RCC 7860 (cell line): ENCODE results near the gene ELP5.

Experiments used
- DNase-seq: peaks from one replicate; pipeline ENCODE4 v3.0.0-alpha.2; 2015; ENCODE audit warnings: low spot score
- FAIRE-seq: peaks from 2 replicates; lab custom pipeline; 2012; peaks lifted over from hg19 to GRCh38; lab: Jason Lieb, UNC

Gene ELP5

DNA sequence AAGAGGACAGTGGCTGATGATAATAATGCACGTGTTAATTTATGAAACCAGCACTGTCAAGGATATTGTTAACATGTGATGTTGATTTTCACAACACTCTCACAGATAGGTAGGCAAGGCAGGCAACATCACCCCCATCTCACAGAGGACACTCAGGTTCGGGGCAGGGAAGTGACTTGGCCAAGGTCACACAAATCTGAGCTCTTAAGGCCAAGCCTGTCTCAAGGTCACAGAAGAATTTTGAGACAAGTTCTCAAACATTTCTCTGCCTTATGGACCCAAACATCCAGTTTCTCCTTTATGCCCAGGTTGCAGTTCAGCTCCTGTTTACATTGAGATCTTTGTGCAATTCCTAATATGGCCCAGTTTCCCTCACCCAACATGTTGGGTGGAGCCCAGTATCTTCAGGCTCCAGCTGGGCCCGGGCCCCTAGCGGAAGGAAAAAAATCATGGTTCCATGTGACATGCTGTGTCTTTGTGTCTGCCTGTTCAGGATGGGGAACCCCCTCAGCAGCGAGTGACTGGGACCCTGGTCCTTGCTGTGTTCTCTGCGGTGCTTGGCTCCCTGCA is 30.8 kb downstream of the ELP5 start:
- FAIRE-seq: no peak
- DNase-seq: no peak

DNA sequence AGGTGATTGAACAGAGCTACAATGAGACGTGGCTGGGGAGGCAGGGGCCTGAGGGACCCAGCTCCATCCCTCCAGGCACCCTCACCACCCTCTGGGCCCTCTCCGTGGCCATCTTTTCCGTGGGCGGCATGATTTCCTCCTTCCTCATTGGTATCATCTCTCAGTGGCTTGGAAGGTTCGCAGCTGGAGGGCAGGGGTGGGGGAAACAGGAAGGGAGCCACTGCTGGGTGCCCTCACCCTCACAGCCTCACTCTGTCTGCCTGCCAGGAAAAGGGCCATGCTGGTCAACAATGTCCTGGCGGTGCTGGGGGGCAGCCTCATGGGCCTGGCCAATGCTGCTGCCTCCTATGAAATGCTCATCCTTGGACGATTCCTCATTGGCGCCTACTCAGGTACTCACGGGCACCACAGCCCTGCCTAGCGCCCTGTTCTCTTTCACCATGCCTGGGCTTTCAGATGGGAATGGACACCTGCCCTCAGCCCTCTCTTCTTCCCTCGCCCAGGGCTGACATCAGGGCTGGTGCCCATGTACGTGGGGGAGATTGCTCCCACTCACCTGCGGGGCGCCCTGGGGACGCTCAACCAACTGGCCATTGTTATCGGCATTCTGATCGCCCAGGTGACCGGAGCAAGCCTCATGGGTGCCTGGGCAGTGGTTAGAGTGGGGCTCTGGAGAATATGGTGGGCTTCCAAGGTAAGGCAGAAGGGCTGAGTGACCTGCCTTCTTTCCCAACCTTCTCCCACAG is 31.6 kb downstream of the ELP5 start:
- FAIRE-seq (no peak), DNase-seq (no peak)

DNA sequence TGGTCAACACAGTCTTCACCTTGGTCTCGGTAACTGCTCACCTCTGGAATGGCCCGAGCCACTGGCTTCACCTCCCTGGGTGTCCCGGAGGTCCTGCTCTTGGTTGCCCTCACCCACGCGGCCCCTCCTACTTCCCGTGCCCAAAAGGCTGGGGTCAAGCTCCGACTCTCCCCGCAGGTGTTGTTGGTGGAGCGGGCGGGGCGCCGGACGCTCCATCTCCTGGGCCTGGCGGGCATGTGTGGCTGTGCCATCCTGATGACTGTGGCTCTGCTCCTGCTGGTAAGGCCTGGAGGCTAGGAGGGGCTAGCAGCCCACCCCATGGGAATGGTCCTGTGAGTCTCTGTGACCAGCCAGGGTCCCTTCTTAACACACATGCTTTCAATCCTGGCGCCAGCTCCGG is 32.9 kb downstream of the ELP5 start:
- FAIRE-seq (no peak), DNase-seq (no peak)

DNA sequence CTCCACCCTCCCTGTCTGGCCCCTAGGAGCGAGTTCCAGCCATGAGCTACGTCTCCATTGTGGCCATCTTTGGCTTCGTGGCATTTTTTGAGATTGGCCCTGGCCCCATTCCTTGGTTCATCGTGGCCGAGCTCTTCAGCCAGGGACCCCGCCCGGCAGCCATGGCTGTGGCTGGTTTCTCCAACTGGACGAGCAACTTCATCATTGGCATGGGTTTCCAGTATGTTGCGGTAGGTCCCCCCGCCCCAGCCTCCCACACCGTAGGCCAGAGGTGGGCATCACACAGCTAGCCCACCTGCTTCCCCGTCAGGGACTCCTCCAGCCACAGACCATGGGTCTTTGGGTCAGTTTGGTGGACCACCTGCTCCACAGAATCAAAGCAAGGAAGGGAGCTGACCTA is 33.7 kb downstream of the ELP5 start:
- DNase-seq: no peak
- FAIRE-seq: no peak

DNA sequence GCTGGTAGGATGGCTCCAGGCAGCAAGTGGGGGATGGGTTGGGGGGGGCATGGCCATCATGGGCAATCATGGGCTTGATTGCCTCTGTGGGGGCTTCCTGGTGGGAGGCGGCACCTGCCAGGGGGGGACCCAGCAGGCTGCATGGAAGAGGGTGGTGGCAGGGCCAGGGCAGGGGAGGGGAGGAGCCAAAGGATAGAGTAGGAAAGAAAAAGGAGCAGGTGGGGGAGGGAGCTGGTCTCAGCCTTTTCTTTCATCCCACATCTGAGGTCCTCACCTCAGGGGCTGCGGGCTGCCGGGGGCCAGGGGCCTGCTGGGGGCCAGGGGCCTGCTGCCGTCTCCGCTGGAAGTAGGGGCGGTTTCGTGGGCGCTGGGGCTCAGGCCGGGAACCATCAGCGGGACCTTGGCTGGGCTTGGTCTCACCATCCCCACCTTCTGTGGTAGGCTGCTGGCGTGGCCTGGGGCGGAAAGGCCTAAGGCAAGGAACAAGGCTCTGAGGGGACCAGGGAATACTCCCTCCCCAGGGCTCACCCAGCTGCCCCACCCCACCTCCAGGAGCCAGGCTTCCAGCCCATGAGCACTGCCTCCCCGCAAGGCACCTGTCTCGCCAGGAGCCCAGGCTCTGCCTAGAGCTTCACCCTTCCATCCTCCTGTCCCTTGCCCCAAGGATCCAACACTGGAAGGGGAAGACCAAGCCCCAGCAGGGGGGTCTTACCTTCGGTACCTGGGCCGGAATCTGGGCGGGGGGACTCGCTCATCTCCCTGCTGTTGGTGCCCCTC is 37.4 kb downstream of the ELP5 start:
- DNase-seq (no peak), FAIRE-seq (no peak)

DNA sequence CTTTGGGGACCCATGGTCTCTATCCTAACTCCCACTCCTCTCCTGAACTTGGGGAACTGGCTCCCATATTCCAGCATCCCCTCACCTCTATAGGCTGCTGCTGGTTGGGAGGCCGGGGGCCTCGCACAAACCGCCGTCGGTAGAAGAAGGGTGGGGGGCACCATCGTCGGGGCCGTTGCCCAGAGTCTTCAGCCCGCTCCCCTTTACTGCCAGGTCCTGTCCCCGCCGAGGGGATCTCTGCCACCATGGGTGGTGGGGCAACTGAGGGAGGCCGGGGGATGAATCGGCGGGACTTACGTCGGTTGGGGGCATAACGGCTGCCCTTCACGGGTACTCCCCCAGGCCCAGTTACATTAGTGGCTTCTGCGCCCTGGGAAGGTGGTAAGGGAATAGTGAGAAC is 38.2 kb downstream of the ELP5 start:
- FAIRE-seq (no peak), DNase-seq (no peak)

DNA sequence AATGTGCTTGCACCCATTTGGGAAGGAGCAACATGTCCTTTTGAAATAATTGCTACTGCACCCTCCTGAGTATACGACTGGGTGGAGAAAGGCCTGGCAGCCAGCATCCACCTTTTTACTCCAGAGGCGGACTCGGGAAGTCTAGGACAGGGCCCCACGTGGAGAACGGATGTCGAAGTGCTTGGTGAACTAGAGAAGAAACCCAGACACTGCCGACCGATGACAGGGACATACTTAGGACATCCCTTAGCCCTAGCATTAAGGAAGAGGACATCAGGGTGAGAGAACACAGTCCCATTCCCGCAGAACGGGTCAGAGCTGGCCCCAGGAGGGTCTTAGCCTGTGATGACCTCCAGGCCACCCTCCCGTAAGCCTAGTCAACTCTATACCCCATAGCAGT is 38.7 kb downstream of the ELP5 start:
- FAIRE-seq: no peak
- no peak for DNase-seq

DNA sequence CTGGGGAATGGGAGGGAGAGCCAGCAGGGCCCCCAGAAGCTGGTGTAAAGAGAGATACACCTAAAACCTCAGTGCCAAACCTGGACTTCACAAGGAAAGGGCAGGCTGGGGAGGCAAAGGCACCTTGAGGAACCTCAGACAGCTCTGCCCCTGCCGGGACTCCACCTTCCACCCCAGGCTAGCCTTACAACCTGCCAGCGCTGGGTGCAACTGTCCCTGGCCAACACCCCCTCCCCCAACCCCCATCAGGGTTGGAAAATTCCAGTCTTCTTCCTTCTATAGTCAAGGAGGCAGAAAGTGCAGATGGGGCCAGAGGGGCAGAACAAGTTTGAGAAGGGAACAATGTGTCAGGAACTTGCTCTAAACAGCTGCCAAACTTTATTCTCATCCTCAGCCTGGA is 40.2 kb downstream of the ELP5 start:
- no peak for DNase-seq
- FAIRE-seq: no peak

DNA sequence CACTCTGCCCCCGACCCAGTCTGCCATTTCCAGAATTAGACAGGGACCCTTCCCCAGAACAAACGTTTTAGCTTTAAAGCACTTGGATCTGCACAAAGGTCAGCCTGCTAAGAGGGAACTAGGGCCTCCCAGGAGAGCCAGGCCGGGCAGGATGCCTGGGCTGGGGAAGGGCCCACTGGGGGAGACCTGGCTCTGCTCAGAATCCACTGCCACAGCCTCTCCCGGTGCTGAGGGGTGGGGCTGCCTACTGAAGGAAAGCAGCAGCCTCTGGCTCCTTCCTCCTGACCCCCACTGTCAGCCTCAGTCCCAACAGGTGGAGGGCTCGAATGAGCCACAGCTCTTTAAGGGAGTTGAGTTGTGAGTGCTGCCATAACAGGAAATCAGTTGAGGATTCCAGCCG is 40.7 kb downstream of the ELP5 start:
- FAIRE-seq: no peak
- DNase-seq: no peak

DNA sequence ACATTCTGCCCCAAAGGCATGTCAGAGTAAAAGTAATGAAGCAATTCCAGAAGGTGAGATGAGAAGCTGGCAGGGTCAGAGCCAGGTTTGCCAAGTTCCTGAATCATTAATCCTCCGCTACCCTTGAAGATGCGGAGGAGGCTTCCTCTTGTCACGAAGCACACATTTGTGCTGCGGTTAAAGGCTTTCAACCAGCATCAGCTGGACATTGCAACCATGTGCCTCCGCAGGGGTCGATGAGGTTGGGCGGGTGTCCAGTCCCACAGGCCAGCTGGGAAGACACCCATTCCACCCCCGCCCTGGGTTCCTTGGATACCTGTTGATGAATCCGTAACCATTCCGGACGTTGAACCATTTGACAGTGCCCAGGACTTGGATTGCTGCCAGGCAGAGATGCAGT is 41.1 kb downstream of the ELP5 start:
- FAIRE-seq (peak; percentile 88), DNase-seq (peak; percentile 74)

DNA sequence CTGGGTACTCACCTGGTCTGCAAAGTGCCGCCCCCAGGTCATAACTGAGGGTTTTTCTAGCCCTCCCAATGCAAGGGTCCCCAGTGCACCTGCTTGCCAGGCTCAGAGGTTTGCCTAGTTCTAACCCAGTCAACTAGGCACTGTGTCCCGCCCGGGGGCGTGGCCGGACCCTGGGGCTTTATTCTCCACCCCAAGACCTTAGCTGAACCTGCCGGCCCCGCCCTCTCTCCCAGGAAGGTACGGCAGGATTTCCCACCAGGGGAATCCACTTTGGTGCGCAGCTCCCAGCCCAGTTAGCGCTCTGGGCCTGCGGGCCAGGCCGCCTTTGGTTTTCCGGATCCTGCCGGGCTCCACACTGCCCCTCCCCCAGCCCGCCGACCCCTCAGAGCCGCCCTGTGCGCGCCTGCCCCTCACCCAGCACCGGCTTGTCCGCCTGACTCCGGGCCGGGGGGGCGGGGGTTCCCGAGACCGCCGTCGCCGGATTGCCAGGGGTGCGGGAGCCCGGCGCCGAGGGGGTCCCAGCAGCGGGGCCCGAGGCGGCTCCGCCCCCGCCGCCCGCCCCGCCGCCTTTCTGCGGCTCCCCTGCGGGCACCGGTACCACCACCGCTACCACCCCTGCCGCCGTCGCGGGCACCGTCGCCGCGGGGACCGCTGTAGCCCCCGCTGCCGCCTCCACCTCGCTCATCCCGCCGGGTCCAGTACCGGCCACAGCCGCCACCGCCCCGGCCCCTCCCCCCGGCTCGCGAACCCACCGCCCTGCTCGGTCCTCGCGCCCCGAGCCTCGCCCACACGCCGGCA is 42.0 kb downstream of the ELP5 start:
- DNase-seq (no peak), FAIRE-seq (no peak)

DNA sequence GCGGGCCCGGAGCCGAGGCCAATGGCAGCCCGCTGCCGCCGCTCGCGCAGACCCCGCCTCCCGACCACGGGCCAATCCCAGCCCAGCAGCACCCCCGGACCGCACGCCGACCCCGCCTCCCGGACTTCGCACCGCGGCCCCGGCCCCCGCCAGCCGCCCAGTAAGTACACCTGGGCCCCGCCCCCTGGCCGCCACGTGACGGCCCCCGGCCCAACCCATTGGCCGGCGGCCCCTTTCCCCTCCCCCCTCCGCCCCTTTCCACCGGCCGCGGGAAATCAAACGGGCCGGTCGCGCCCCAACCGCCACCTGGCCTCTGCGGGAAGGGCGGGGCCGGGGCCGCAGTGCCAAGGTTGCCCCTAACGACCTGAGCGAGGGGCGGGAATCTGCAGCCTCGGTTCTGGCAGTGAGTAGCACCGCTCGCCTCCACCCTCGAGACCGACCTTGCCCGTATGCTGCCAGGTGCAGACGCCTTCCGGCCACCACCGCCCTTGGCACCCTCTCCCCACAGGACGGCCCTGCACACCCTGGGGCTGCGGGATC is 42.7 kb downstream of the ELP5 start, which contains the start of gene YBX2:
Gene YBX2, minus strand, starts transcription at position 26 of the 540 bp plus-strand sequence. CDS start 139 bp downstream, outside the sequence.
- DNase-seq (no peak), FAIRE-seq (no peak)

DNA sequence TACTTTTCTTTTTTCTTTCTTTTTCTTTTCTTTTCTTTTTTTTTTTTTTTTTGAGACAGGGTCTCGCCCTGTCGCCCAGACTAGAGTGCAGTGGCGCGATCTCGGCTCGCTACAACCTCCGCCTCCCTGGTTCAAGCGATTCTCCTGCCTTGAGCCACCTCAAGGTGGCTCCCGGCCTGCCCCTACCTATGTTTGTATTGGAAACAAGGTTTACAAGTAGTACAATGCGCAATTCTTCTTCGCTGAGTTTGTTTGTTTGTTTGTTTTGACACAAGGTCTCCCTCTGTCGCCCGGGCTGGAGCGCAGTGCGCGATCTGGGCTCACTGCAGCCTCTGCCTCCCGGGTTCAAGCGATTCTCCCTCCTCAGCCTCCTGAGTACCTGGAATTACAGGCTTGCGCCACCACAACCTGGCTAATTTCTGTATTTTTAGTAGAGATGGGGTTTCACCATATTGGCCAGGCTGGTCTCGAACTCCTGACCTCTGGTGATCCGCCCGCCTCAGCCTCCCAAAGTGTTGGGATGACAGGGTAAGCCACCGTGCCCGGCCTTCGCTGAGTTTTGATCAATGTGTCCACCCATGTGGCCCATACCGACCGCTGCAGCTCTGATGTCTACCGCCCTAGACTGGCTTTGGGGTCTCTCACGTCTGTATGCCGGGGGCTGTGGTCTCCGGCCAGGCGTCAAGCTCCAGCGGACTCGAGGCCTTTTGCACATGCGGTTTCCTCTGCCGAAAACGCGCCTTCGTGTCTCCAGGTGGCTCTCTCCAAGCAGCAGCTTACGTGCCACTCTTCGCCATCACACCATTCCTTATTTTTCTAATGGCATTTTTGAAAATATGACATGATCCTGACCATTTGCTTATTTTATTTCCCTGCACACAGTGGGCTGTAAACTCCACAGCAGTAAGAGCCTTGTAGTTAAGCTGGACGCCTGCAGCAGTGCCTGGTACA is 43.5 kb downstream of the ELP5 start:
- DNase-seq (no peak), FAIRE-seq (no peak)

DNA sequence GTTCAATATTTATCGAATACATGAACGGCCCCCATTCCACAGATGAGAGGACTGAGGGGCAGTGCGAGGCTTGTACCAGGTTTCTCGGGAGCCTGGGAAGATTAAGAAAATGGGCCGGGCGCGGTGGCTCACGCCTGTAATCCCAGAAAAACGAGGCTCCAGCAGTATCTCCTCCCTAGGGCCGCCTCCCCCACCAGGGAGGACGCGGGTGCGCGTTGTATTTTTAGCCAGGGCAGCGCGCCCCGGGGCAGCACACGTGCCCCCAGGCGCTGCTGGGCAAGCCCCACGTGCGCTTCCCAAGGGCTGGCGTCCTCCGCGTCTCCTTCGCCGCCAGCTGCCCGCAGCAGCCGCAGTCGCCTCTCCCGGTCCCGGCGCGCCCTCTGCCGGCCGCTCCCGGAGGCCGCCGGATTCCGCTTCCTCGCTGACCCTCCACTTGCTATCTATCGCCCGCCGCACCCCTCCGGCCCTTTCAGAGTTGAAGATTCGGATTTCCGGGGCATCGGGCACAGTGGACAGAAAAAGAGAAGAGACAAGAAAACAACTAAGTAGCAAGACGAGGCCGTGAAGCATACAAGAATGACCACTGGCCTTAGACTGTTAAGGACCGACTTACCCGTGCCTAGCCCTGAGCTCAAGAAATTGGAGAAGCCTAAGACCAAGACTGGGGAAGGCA is 44.3 kb downstream of the ELP5 start:
- DNase-seq (peak; percentile 41), FAIRE-seq (no peak)

DNA sequence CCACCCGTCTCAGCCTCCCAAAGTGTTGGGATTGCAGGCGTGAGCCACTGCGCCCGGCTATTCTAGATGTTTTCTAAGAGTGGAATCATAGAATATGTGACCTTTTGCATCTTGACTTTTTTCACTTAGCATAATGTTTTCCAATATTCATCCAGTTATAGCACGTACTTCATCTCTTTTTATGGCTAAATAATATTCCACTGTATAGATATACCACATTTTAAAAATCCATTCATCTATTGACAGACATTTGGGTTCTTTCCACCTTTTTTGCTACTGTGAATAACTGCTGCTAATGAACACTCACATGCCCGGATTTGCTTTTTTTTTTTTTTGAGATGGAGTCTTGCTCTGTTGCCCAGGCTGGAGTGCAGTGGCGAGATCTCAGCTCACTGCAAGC is 52.2 kb downstream of the ELP5 start:
- no peak for DNase-seq
- FAIRE-seq: no peak

DNA sequence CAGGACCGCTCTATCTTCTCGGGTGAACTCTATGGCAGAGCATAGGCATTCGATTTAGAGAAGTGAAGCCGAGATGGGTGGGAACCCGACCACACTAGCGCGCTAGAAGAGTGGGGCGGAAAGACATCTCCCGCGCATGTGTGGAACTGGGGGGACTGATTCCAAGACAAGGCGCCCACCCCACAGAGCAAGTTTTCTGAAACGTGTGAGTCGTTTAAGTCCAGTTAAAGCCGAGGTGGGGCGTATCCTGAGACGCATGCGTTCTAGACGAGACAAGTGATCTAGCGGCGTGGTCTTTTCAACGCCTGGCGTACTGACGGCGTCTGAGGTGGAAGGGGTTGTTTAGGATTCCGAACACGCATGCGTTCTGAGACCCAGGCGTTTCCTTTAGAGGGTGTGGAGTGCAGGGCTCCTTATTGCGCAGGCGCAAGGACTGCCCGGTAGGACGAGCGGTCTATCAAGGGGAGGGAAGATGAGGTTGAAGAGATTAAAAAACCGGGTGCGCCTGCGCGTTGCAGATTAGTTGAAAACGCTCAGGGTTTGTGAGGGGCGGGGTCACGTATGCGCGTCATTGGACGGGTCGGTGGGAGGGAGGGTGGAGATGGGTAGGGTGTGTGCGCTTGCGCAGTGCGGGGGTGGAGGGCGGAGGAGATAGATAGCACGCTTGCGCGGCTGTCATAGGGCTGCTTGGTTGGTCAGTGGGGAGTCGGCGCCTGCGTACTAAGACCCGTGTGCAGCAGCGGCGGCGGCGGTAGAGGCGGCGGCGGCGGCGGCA is 55.1 kb downstream of the ELP5 start, which contains the start of gene EIF5A:
Gene EIF5A, plus strand, starts transcription at position 718 of the 775 bp plus-strand sequence. CDS start 2,008 bp downstream, outside the sequence.
- DNase-seq (peak; percentile 99), FAIRE-seq (peak; percentile 90)

DNA sequence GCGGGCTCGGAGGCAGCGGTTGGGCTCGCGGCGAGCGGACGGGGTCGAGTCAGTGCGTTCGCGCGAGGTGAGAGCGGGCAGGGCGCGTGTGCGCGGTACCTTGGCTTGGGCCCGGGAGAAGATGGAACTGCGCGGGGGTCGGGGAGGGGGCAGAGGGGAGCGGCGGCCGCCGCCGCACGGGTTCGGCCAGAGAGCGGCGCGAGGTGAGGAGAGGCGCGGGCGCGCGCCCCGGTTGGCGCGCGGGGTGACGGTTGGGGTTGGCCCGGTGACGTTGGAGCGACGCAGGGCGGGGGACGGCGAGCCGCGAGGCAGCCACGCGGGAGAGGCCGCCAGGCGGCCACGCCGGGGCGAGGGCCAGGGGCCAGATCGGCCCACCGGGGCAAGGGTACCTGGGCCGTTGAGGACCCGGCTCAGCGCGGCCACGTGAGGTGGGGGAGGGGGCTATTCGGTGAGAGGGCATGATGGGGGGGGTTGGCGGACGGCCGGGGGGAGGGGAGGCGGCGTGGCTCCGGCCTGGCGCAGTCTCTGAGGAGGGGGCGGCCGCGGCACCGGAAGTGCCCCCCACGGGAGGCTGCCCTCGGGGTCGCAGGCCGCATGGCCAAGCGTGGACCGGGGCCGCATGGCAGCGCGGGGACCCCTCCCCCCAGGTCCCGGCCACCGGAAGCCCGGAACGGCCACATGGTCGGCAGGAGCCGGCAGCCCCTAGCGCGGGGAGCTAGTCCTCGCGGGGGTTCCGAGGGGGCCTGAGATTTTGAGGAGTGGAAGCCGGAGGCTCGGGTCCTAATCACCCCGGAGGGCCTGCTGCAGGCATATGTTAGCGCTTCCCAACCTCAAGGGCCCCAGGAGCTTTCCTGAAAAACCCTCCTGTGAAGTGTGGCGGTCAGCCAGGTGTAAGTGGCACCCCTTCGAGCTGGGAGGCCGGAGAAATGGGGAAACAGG is 55.9 kb downstream of the ELP5 start:
- FAIRE-seq (no peak), DNase-seq (no peak)
